Measurements from ENCODE around the gene AOC3. TPM values are rescaled to one million over a fixed set of nuclear protein-coding genes. Genes with fewer than 3 reads are reported as not detected.

Gene AOC3
- total and polyA plus RNA-seq, 2 of the 13 experiments (the other 11 are each of a cell fraction or from before 2014, with no cell fraction given), result 8.7 to 51.7 TPM

GRCh38 chr17:42894283-42895184 is 43.5 kb downstream of the AOC3 start (continued):
- TF ChIP-seq DMTF1 (CRISPR knock-in tag; IDR thresholded peaks at IDR 0.05) (0 out of 2 replicates have a peak, but pooled peaks have one; percentile 52), ZNF567 (CRISPR knock-in tag; IDR thresholded peaks at IDR 0.05; ENCODE audit: borderline replicate concordance) (no peak), ZNF543 (CRISPR knock-in tag; IDR thresholded peaks at IDR 0.05) (no peak), ATF4 (CRISPR knock-in tag; IDR thresholded peaks at IDR 0.05) (no peak), NFATC3 (CRISPR knock-in tag; IDR thresholded peaks at IDR 0.05) (no peak), JARID2 (CRISPR knock-in tag; IDR thresholded peaks at IDR 0.05; ENCODE audit: insufficient replicate concordance) (no peak), KDM5A (IDR thresholded peaks at IDR 0.05; ENCODE audit: borderline replicate concordance, low read length) (no peak), ATRX (CRISPR knock-in tag; IDR thresholded peaks at IDR 0.05; ENCODE audit: borderline replicate concordance) (no peak), NFE2L2 (IDR thresholded peaks at IDR 0.05; ENCODE audit: low read length) (no peak), ZBTB38 (CRISPR knock-in tag; IDR thresholded peaks at IDR 0.05) (peak; percentile 85), MYNN (CRISPR knock-in tag; IDR thresholded peaks at IDR 0.05; ENCODE audit: low read depth) (no peak), PRMT3 (CRISPR knock-in tag; IDR thresholded peaks at IDR 0.05; ENCODE audit: borderline replicate concordance, low read depth) (no peak), FOXP1 (IDR thresholded peaks at IDR 0.05) (no peak), FOXP1 (CRISPR knock-in tag; IDR thresholded peaks at IDR 0.05) (peak; percentile 96), XBP1 (CRISPR knock-in tag; IDR thresholded peaks at IDR 0.05) (no peak), ZNF253 (CRISPR knock-in tag; IDR thresholded peaks at IDR 0.05; ENCODE audit: borderline replicate concordance) (no peak), ZNF75D (CRISPR knock-in tag; IDR thresholded peaks at IDR 0.05; ENCODE audit: borderline replicate concordance) (no peak), SP1 (IDR thresholded peaks at IDR 0.05) (no peak), SP1 (CRISPR knock-in tag; IDR thresholded peaks at IDR 0.05) (no peak), LRRFIP1 (CRISPR knock-in tag; conservative IDR thresholded peaks at IDR 0.05) (no peak)
- TF ChIP-seq, protein P1, sequence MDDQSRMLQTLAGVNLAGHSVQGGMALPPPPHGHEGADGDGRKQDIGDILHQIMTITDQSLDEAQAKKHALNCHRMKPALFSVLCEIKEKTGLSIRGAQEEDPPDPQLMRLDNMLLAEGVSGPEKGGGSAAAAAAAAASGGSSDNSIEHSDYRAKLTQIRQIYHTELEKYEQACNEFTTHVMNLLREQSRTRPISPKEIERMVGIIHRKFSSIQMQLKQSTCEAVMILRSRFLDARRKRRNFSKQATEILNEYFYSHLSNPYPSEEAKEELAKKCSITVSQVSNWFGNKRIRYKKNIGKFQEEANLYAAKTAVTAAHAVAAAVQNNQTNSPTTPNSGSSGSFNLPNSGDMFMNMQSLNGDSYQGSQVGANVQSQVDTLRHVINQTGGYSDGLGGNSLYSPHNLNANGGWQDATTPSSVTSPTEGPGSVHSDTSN (CRISPR knock-in tag; IDR thresholded peaks at IDR 0.05; ENCODE audit: borderline replicate concordance), result no peak
- TF ChIP-seq, protein P2, sequence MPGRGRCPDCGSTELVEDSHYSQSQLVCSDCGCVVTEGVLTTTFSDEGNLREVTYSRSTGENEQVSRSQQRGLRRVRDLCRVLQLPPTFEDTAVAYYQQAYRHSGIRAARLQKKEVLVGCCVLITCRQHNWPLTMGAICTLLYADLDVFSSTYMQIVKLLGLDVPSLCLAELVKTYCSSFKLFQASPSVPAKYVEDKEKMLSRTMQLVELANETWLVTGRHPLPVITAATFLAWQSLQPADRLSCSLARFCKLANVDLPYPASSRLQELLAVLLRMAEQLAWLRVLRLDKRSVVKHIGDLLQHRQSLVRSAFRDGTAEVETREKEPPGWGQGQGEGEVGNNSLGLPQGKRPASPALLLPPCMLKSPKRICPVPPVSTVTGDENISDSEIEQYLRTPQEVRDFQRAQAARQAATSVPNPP (CRISPR knock-in tag; IDR thresholded peaks at IDR 0.05), result peak; percentile 81; the same call in 1 of the 2 replicates

Data from HepG2 (cell line).